BJ (cell line): Measurements from ENCODE around the gene DLL3. TPM values are rescaled to one million over a fixed set of nuclear protein-coding genes. Genes with fewer than 3 reads are reported as not detected.
A peak's percentile ranks its signal among the peaks of the same experiment; 100 is the strongest.

Experiments
- CTCF ChIA-PET: fragments of 350-600 bp; formaldehyde crosslinking; extraction: SDS; loops from one replicate; lab custom pipeline; 2021; ENCODE audit warnings: antibody characterized with exemption, inconsistent platforms; lab: Yijun Ruan, JAX
- POLR2A ChIA-PET: fragments of 300-600 bp; sonication (Branson Sonifier 250); formaldehyde crosslinking; extraction: SDS; loops from one replicate; lab custom pipeline; 2021; ENCODE audit warnings: antibody characterized with exemption; lab: Charles Lee
- DNase-seq: peaks from one replicate; pipeline ENCODE4 v3.0.0-alpha.2; 2011; ENCODE audit warnings: low read depth
- H3K27me3 ChIP-seq: 2 replicates; pipeline ENCODE4 v1.6.0; 2011; ENCODE audit warnings: low read length; ENCODE audit not compliant: control insufficient read depth, insufficient read depth
- H3K36me3 ChIP-seq: 2 replicates; pipeline ENCODE4 v1.5.1; 2011; ENCODE audit warnings: low read length; ENCODE audit not compliant: control insufficient read depth, insufficient read depth
- H3K4me3 ChIP-seq: 2 replicates; pipeline ENCODE4 v1.5.1; 2011; ENCODE audit warnings: low read depth, mild to moderate bottlenecking, control low read depth, low read length
- polyA plus RNA-seq: library from polyadenylated mRNA; depleted of rRNA; stranded (reverse); fragments of >200 nt; gene quantifications from 2 replicates; pipeline ENCODE4 v1.2.3, GENCODE V29; 2011
- TF ChIP-seq, protein P1 (sequence below): IDR thresholded peaks from 2 replicates; pipeline ENCODE4 v1.5.1; 2011; ENCODE audit warnings: low read depth, mild to moderate bottlenecking, control low read depth, inconsistent platforms, low read length, moderate library complexity; ENCODE audit not compliant: insufficient read depth

DLL3 gene
- polyA plus RNA-seq, 1 experiment, result 1.0 TPM

DNA sequence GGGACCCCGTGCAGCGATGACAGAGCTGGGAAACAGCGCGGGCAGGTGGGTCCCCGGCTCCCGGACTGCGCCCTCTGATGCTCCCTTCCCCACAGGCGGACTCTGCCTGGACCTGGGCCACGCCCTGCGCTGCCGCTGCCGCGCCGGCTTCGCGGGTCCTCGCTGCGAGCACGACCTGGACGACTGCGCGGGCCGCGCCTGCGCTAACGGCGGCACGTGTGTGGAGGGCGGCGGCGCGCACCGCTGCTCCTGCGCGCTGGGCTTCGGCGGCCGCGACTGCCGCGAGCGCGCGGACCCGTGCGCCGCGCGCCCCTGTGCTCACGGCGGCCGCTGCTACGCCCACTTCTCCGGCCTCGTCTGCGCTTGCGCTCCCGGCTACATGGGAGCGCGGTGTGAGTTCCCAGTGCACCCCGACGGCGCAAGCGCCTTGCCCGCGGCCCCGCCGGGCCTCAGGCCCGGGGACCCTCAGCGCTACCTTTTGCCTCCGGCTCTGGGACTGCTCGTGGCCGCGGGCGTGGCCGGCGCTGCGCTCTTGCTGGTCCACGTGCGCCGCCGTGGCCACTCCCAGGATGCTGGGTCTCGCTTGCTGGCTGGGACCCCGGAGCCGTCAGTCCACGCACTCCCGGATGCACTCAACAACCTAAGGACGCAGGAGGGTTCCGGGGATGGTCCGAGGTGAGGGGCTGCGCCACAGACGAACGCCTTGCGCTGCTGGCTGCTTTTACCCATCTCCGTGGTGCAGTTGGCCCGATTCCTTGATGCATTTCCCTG lies 8.4 kb downstream of the DLL3 start:
- Histone ChIP-seq H3K4me3 (peak overlapping the region; percentile 53), H3K36me3 (no peaks in the 10 kb centered on the region), H3K27me3 (0 out of 2 replicates have a peak, but pooled peaks cover 2% of the 10 kb centered on the region)
- TF ChIP-seq, protein P1, sequence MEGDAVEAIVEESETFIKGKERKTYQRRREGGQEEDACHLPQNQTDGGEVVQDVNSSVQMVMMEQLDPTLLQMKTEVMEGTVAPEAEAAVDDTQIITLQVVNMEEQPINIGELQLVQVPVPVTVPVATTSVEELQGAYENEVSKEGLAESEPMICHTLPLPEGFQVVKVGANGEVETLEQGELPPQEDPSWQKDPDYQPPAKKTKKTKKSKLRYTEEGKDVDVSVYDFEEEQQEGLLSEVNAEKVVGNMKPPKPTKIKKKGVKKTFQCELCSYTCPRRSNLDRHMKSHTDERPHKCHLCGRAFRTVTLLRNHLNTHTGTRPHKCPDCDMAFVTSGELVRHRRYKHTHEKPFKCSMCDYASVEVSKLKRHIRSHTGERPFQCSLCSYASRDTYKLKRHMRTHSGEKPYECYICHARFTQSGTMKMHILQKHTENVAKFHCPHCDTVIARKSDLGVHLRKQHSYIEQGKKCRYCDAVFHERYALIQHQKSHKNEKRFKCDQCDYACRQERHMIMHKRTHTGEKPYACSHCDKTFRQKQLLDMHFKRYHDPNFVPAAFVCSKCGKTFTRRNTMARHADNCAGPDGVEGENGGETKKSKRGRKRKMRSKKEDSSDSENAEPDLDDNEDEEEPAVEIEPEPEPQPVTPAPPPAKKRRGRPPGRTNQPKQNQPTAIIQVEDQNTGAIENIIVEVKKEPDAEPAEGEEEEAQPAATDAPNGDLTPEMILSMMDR, result no peak
- CTCF ChIA-PET, result interaction anchor here (0.8 to 1.1 kb wide), 2 partner anchors 25 to 67 kb away, joined by 3 to 5 read pairs; partner anchors contain the start of gene EID2B
- POLR2A ChIA-PET, result no interaction called here
- DNase-seq, result no peak

DNA sequence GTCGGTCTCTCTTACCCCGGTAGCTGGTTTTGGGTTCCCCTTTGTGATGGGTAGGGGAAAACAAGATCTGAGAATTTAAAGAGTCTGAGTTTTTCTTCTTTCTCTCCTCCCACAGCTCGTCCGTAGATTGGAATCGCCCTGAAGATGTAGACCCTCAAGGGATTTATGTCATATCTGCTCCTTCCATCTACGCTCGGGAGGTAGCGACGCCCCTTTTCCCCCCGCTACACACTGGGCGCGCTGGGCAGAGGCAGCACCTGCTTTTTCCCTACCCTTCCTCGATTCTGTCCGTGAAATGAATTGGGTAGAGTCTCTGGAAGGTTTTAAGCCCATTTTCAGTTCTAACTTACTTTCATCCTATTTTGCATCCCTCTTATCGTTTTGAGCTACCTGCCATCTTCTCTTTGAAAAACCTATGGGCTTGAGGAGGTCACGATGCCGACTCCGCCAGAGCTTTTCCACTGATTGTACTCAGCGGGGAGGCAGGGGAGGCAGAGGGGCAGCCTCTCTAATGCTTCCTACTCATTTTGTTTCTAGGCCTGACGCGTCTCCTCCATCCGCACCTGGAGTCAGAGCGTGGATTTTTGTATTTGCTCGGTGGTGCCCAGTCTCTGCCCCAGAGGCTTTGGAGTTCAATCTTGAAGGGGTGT lies 9.1 kb downstream of the DLL3 start:
- POLR2A ChIA-PET, result no interaction called here
- Histone ChIP-seq H3K27me3 (0 out of 2 replicates have a peak, but pooled peaks cover 2% of the 10 kb centered on the region), H3K4me3 (peak overlapping the region; percentile 53), H3K36me3 (no peaks in the 10 kb centered on the region)
- CTCF ChIA-PET, result interaction anchor here (0.8 to 1.2 kb wide), 3 partner anchors 25 to 68 kb away, joined by 3 to 5 read pairs (median 3); partner anchors contain the start of gene EID2B
- TF ChIP-seq, protein P1, result no peak
- no peak for DNase-seq

DNA sequence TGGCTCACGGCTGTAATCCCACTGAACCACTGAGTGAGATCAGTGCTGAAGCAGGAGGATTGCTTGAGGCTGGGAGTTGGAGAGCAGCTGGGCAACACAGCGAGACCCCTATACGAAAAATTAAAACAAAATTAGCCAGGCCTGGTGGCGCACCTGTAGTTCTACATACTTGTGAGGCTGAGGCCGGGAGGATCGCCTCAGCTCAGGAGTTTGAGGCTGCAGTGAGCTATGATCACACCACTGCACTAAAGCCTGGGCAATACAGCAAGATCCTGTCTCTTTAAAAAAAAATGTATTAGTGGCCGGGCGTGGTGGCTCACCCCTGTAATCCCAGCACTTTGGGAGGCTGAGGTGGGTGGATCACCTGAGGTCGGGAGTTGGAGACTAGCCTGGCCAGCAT lies 9.9 kb downstream of the DLL3 start:
- H3K36me3 ChIP-seq, result no peaks in the 10 kb centered on the region
- ChIA-PET CTCF (interaction anchor here (0.6 to 1.2 kb wide), 3 partner anchors 35 to 182 kb away, joined by 3 to 4 read pairs (median 3); no protein-coding TSS in a partner anchor), POLR2A (no interaction called here)
- no peak for DNase-seq
- H3K27me3 ChIP-seq, result peaks cover 6% of the 10 kb centered on the region; the same call in 1 of the 2 replicates
- TF ChIP-seq, protein P1, result no peak
- no peak overlapping the region for H3K4me3 ChIP-seq

DNA sequence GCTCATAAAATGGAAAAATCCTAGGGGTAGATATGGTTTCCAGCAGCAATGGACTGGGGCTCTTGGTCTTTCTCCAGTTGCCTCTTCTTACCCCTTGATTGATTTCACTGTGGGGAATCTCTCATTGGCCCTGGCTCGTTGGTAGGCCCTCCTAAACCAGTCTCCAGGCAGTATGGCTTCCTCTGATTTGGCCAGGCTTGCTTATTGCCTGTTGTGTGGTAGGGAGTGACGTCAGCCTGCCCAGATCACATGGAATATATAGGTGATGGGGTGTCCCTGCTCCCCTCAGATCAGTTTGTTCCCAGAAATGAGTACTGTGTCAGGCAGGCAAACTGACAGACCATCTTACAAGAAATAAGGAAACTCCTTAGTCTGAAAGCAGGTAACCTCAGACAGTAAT lies 10.5 kb downstream of the DLL3 start:
- Histone ChIP-seq H3K27me3 (peaks cover 10% of the 10 kb centered on the region), H3K36me3 (no peaks in the 10 kb centered on the region), H3K4me3 (no peak overlapping the region)
- CTCF ChIA-PET, result interaction anchor here (0.6 to 0.8 kb wide), 2 partner anchors 35 to 182 kb away, joined by 3 to 4 read pairs; no protein-coding TSS in a partner anchor
- POLR2A ChIA-PET, result no interaction called here
- no peak for DNase-seq
- TF ChIP-seq, protein P1, result no peak

DNA sequence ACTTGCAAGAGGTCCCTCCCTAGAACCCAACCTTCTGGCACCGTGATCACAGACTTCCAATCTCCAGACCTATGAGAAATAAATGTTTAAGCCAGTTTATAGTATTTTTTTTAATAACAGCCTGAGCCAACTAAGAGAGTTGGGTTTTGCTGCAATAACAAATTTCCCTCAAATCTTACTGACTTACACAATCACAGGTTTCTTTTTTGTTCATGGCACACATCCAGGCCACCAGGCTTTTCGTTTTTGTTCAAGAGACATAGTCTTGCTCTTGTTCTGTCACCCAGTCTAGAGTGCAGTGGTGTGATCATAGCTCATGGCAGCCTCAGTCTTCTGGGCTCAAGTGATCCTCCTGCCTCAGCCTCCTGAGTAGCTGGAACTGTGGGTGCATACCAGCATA lies 14.2 kb downstream of the DLL3 start:
- ChIA-PET POLR2A (no interaction called here), CTCF (interaction anchor here (1.1 to 1.8 kb wide), 2 partner anchors 15 to 19 kb away, joined by 3 to 5 read pairs; partner anchors contain the start of gene EID2B)
- no peak for DNase-seq

More for the DNA sequence above, 14.2 kb downstream of the DLL3 start:
- Histone ChIP-seq H3K4me3 (no peak overlapping the region), H3K27me3 (peaks cover 34% of the 10 kb centered on the region), H3K36me3 (no peaks in the 10 kb centered on the region)
- TF ChIP-seq, protein P1, result no peak
